Uterus (tissue), 2 donors: ENCODE measurements around the gene SIN3A.

Source experiments
- POLR2A ChIP-seq, 2 donors: fragments of 450-650 bp; IDR thresholded peaks; one replicate each; pipeline ENCODE4 v1.6.1; 2016; ENCODE audit warnings: antibody characterized with exemption in 2 of 2, mild to moderate bottlenecking in 1 of 2, moderate library complexity in 1 of 2
- TF ChIP-seq, protein P1 (sequence below), 4 experiments: fragments of 200-600 bp in 2 of 4; fragments of 450-650 bp in 2 of 4; sonication (generic) in 2 of 4; IDR thresholded peaks; one replicate each; pipeline ENCODE4 v1.5.1; 2016 to 2019; ENCODE audit warnings: antibody characterized with exemption in 4 of 4, mild to moderate bottlenecking in 2 of 4, moderate library complexity in 1 of 4

DNA sequence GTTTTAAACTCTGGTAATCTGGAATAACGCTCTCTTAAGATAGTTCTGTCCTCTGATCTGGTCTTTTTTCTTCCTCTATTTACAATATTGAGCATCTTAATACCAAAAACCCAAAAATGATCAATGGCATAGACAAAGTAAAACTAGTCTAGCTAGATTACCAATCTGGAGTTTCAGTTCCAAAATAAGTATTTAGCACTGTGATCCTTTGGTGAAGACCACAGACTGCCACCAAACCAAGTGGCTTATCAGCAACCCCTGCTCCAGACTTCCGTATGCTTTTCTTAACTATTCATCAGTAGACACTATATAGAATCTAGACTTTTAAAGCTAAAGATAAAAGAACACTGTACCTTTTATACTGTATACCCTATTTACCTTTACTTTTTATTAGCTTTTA, 47.6 kb downstream of the SIN3A start:
- TF ChIP-seq, protein P1, sequence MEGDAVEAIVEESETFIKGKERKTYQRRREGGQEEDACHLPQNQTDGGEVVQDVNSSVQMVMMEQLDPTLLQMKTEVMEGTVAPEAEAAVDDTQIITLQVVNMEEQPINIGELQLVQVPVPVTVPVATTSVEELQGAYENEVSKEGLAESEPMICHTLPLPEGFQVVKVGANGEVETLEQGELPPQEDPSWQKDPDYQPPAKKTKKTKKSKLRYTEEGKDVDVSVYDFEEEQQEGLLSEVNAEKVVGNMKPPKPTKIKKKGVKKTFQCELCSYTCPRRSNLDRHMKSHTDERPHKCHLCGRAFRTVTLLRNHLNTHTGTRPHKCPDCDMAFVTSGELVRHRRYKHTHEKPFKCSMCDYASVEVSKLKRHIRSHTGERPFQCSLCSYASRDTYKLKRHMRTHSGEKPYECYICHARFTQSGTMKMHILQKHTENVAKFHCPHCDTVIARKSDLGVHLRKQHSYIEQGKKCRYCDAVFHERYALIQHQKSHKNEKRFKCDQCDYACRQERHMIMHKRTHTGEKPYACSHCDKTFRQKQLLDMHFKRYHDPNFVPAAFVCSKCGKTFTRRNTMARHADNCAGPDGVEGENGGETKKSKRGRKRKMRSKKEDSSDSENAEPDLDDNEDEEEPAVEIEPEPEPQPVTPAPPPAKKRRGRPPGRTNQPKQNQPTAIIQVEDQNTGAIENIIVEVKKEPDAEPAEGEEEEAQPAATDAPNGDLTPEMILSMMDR (IDR thresholded peaks at IDR 0.05) = no peak
- no peak for TF ChIP-seq POLR2A (IDR thresholded peaks at IDR 0.05)
